Neural cell (in vitro differentiated cells): Measurements from ENCODE around the gene MARCHF9. TPM values are rescaled to one million over a fixed set of nuclear protein-coding genes. Genes with fewer than 3 reads are reported as not detected.

Experiments
- H2AFZ ChIP-seq: fragments of 200-600, 300-800 bp; sonication (generic), shearing (Covaris generic); 2 replicates; pipeline ENCODE4 v1.6.0; 2014; ENCODE audit warnings: low read depth, mild to moderate bottlenecking, antibody characterized with exemption, low read length, moderate library complexity
- H3F3A ChIP-seq: fragments of 200-600 bp; shearing (Covaris generic); 2 replicates; pipeline ENCODE4 v1.6.1; 2016; ENCODE audit warnings: mild to moderate bottlenecking, moderate library complexity, mixed read lengths, antibody characterized with exemption, low read length; ENCODE audit not compliant: insufficient read depth, poor library complexity, severe bottlenecking
- H3K27ac ChIP-seq: fragments of 200-600, 300-800 bp; sonication (generic), shearing (Covaris generic); 2 replicates; pipeline ENCODE4 v1.5.1; 2014; ENCODE audit warnings: mild to moderate bottlenecking, low read length, moderate library complexity
- H3K27me3 ChIP-seq: fragments of 300-800, 200-600 bp; sonication (generic), shearing (Covaris generic); 2 replicates; pipeline ENCODE4 v1.6.0; 2014; ENCODE audit warnings: mild to moderate bottlenecking, low read depth, low read length, moderate library complexity; ENCODE audit not compliant: insufficient read depth
- H3K36me3 ChIP-seq: fragments of 300-800, 200-600 bp; sonication (generic), shearing (Covaris generic); 2 replicates; pipeline ENCODE4 v1.5.1; 2014; ENCODE audit warnings: mild to moderate bottlenecking, antibody characterized with exemption, low read length, moderate library complexity; ENCODE audit not compliant: insufficient read depth
- H3K4me2 ChIP-seq: fragments of 300-800, 200-600 bp; sonication (generic), shearing (Covaris generic); 2 replicates; pipeline ENCODE4 v1.6.0; 2014; ENCODE audit warnings: mild to moderate bottlenecking, low read length
- H3K4me3 ChIP-seq: fragments of 300-800, 200-600 bp; sonication (generic), shearing (Covaris generic); 2 replicates; pipeline ENCODE4 v1.5.1; 2014; ENCODE audit warnings: mild to moderate bottlenecking, low read length, moderate library complexity
- H3K79me2 ChIP-seq: fragments of 200-600 bp; shearing (Covaris generic); replicated peaks from 2 replicates; pipeline ENCODE4 v1.6.0; 2014; ENCODE audit warnings: mild to moderate bottlenecking, low read length, moderate library complexity; ENCODE audit not compliant: insufficient read depth
- H3K9ac ChIP-seq: fragments of 300-800, 200-600 bp; sonication (generic), shearing (Covaris generic); 2 replicates; pipeline ENCODE4 v1.6.1; 2016; ENCODE audit warnings: mild to moderate bottlenecking, low read length, mixed read lengths
- H3K9me2 ChIP-seq: fragments of 200-600 bp; shearing (Covaris generic); 2 replicates; pipeline ENCODE4 v1.6.1; 2016; ENCODE audit warnings: mild to moderate bottlenecking, low read length, mixed read lengths; ENCODE audit not compliant: insufficient read depth
- H3K9me3 ChIP-seq: fragments of 200-600, 300-800 bp; sonication (generic), shearing (Covaris generic); 2 replicates; pipeline ENCODE4 v1.6.1; 2016; ENCODE audit warnings: mild to moderate bottlenecking, mixed run types, low read length, moderate library complexity, mixed read lengths
- H4K20me1 ChIP-seq: fragments of 200-600 bp; shearing (Covaris generic); 2 replicates; pipeline ENCODE4 v1.6.1; 2016; ENCODE audit warnings: mild to moderate bottlenecking, mixed run types; ENCODE audit not compliant: insufficient read depth
- CTCF ChIP-seq: fragments of 450-650 bp; IDR thresholded peaks from 2 replicates; pipeline ENCODE4 v1.5.1; 2014; ENCODE audit warnings: antibody characterized with exemption, mild to moderate bottlenecking, moderate library complexity; ENCODE audit not compliant: poor library complexity, severe bottlenecking
- EP300 ChIP-seq: fragments of 450-650 bp; conservative IDR thresholded peaks from 2 replicates; pipeline ENCODE4 v1.6.1; 2014; ENCODE audit warnings: antibody characterized with exemption, mild to moderate bottlenecking, moderate library complexity; ENCODE audit not compliant: poor library complexity, severe bottlenecking
- EZH2 ChIP-seq: fragments of 200-600, 300-800 bp; shearing (Covaris generic), sonication (generic); IDR thresholded peaks from 2 replicates; pipeline ENCODE4 v1.6.1; 2014; ENCODE audit warnings: antibody characterized with exemption, low read length, borderline replicate concordance, mild to moderate bottlenecking; ENCODE audit not compliant: insufficient read depth, poor library complexity, severe bottlenecking
- MXI1 ChIP-seq: fragments of 450-650 bp; conservative IDR thresholded peaks from 2 replicates; pipeline ENCODE4 v1.6.1; 2014; ENCODE audit warnings: antibody characterized with exemption, mild to moderate bottlenecking; ENCODE audit not compliant: poor library complexity, severe bottlenecking
- POLR2AphosphoS5 ChIP-seq: IDR thresholded peaks from 2 replicates; pipeline ENCODE4 v1.6.1; 2012
- TAF1 ChIP-seq: IDR thresholded peaks from 2 replicates; pipeline ENCODE4 v1.6.1; 2012; ENCODE audit warnings: low read depth
- polyA plus RNA-seq: library from polyadenylated mRNA; depleted of rRNA; stranded (reverse); fragments of >200 nt; gene quantifications from 2 replicates; pipeline ENCODE4 v1.2.3, GENCODE V29; 2014
- TF ChIP-seq, protein P1 (sequence below): IDR thresholded peaks from 2 replicates; pipeline ENCODE4 v1.6.1; 2012; ENCODE audit warnings: borderline replicate concordance

MARCHF9 gene
- polyA plus RNA-seq, 1 donor from 2014 or later = 34.5 TPM

DNA sequence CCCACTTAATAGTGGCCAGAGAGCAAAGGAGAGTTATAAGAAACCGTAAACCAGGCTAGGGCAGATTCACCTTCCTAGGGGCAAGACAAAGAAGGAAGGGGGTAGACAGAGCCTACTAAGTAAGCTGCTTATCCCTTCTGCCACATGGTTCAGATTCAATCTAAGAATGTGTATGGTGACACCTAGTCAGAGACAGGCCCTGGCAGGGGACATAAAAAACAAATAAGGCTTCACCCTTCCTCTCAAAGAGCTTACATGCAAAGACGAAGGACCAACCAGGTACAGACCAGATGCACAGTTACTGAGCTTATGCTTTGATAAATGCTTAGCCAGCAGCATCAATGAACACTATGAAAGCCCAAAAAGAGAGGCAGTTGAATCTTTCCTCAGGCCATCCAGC is 7.6 kb downstream of the MARCHF9 start:
- Histone ChIP-seq H4K20me1 (no peaks in the 10 kb centered on the region), H3K27ac (no peak overlapping the region), H2AFZ (no peak overlapping the region), H3K9ac (no peak overlapping the region), H3K79me2 (no peaks in the 10 kb centered on the region), H3K36me3 (no peaks in the 10 kb centered on the region), H3K4me2 (no peak overlapping the region), H3K4me3 (no peak overlapping the region), H3F3A (no peaks in the 10 kb centered on the region), H3K9me3 (no peaks in the 10 kb centered on the region), H3K27me3 (peaks cover 52% of the 10 kb centered on the region), H3K9me2 (no peaks in the 10 kb centered on the region)
- TF ChIP-seq, protein P1, sequence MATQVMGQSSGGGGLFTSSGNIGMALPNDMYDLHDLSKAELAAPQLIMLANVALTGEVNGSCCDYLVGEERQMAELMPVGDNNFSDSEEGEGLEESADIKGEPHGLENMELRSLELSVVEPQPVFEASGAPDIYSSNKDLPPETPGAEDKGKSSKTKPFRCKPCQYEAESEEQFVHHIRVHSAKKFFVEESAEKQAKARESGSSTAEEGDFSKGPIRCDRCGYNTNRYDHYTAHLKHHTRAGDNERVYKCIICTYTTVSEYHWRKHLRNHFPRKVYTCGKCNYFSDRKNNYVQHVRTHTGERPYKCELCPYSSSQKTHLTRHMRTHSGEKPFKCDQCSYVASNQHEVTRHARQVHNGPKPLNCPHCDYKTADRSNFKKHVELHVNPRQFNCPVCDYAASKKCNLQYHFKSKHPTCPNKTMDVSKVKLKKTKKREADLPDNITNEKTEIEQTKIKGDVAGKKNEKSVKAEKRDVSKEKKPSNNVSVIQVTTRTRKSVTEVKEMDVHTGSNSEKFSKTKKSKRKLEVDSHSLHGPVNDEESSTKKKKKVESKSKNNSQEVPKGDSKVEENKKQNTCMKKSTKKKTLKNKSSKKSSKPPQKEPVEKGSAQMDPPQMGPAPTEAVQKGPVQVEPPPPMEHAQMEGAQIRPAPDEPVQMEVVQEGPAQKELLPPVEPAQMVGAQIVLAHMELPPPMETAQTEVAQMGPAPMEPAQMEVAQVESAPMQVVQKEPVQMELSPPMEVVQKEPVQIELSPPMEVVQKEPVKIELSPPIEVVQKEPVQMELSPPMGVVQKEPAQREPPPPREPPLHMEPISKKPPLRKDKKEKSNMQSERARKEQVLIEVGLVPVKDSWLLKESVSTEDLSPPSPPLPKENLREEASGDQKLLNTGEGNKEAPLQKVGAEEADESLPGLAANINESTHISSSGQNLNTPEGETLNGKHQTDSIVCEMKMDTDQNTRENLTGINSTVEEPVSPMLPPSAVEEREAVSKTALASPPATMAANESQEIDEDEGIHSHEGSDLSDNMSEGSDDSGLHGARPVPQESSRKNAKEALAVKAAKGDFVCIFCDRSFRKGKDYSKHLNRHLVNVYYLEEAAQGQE = no peak
- TF ChIP-seq POLR2AphosphoS5 (no peak), CTCF (no peak), TAF1 (no peak), MXI1 (no peak), EP300 (no peak), EZH2 (no peak)

DNA sequence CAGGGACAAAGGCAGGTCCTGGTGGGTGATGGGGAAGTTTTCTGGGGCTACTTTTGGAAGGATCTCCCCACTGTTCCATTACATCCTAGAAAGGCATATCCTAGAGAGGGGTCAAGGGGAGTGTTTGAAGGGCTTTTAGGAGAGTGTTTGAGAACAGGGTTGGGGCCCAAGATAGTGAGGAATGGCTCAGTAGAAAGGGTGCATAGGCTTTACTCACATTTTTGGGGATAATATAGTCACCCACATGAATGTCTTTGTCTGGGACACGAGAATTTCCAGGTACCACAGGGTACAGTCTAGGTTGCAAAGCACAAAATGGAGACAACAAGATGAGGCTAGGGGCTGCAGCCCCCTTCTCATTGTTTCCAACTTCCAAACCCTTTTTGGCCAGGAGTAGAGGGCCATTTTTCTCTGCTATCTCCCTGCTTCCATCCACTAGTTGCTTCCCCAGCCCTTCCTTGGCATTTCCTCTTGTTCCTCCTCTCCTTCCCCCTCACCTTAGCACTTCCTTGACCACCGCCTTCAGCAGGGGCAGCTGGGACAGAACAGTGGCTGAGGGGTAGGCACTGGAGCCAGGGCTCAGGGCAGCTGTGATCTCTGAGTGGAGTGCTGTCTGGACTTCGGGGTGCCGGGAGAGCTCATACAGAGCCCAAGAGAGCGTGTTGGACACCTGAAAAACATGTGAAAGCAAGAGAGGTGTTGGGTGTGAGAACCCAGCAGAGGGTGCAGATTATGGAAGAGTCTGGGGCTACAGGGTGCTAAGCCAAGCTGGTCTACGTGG is 9.2 kb downstream of the MARCHF9 start:
- Histone ChIP-seq H3K79me2 (no peaks in the 10 kb centered on the region), H3K9ac (no peak overlapping the region), H4K20me1 (no peaks in the 10 kb centered on the region), H3F3A (no peaks in the 10 kb centered on the region), H3K9me2 (no peaks in the 10 kb centered on the region), H3K4me3 (no peak overlapping the region), H3K27me3 (peaks cover 55% of the 10 kb centered on the region), H3K9me3 (no peaks in the 10 kb centered on the region), H3K36me3 (no peaks in the 10 kb centered on the region), H2AFZ (no peak overlapping the region), H3K4me2 (no peak overlapping the region), H3K27ac (no peak overlapping the region)
- TF ChIP-seq EP300 (no peak), EZH2 (no peak), POLR2AphosphoS5 (no peak), MXI1 (no peak), TAF1 (no peak)
- TF ChIP-seq, protein P1 = no peak
